Memory B cell (primary cell): ENCODE results near the gene MAP1LC3B2.

ENCODE experiments used
- ATAC-seq: fragments of 150-1000 bp; cut with Tn5 transposase; 2 replicates; pipeline ENCODE4 v1.10.0; 2021; ENCODE audit warnings: low read depth, mild to moderate bottlenecking, moderate library complexity
- DNase-seq, 2 donors: peaks; one replicate each; pipeline ENCODE4 v3.0.0; 2022; ENCODE audit warnings: low spot score in 2 of 2
- H3K27ac Mint-ChIP-seq: one replicate; pipeline ENCODE4 v1.8.0; 2022; ENCODE audit warnings: mild to moderate bottlenecking, moderate library complexity, mixed read lengths
- H3K27me3 Mint-ChIP-seq: one replicate; pipeline ENCODE4 v1.8.0; 2022; ENCODE audit warnings: mixed read lengths
- H3K36me3 Mint-ChIP-seq: one replicate; pipeline ENCODE4 v1.8.0; 2022; ENCODE audit warnings: mild to moderate bottlenecking, mixed read lengths
- H3K4me1 Mint-ChIP-seq: one replicate; pipeline ENCODE4 v1.8.0; 2022; ENCODE audit warnings: mixed read lengths
- H3K4me3 Mint-ChIP-seq: one replicate; pipeline ENCODE4 v1.8.0; 2022; ENCODE audit warnings: mild to moderate bottlenecking, moderate library complexity, mixed read lengths
- H3K9me3 Mint-ChIP-seq: one replicate; pipeline ENCODE4 v1.8.0; 2022; ENCODE audit warnings: mixed read lengths

MAP1LC3B2 gene

DNA sequence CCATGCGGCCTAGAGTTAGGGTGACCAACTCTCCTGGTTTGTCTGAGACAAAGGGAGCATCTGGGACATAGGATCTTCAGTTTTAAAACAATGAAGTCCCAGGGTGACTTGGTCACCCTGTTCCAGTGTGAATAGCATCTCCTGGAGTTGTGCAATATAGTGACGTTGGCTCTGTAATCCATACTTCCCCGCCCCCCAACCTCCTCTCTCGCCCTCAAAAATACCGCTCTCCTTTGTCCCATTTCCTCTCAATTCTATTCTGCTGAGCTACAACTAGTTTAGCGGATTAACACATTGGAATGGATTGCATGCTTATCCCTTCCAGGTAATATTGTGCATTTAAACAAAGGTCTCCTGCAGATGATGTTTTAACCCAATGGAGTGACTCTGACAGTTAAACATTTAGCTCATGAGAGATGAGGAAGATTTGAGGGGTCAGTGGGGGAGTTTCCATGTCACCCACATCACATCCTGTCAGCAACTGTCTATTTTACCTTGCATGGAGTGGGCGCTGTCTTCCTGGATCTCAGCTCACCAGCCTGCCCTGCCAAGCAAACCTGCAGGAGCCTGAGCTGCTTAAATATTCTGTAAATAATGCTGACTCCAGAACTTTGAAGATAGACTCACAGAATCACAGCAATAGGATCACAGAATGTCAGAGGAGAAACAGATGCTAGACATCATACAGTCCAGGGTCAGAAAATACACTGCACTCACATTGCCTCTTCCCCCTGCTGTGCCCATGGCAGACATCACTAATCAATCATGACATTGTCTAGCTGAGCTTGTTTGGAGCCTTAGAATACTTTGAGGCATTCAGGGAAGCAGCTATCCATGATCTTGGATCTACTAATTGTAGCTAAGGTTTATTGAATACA lies 43.0 kb downstream of the MAP1LC3B2 start:
- Mint-ChIP-seq H3K9me3 (no peaks in the 10 kb centered on the region), H3K27me3 (peaks cover 5% of the 10 kb centered on the region), H3K4me3 (no peak overlapping the region), H3K4me1 (peaks cover 6% of the 10 kb centered on the region), H3K27ac (no peak overlapping the region), H3K36me3 (no peaks in the 10 kb centered on the region)
- DNase-seq (no peak), ATAC-seq (no peak)

DNA sequence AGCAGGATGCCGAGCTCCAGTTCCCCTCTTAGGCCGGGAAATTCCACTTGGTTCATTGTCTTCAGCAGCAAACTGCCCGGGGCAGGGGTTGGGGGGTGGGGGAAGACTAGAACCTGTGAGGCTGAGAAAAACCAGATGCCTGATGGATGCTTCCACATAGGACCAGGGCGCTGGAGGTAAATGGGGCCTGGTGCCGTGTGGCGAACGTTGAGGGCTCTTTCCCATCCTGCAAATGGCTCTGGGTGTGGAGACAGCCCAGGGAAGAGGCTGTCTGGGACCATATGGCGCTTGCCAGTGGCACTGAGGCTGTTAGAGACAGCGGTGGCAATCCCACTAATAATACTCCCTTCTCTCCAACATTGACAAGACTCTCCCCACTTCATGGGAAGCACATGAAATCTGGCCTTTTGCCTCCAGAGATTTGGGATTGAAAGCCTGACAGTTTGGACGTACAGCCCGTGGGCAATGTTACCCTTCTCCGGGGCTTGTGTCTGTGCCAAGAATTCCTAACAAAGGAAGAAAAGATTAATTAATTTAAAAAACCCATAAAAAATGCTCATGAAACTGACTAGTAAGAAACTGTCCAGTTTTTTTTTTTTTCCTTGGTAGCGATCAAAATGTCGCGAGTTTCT lies 44.5 kb downstream of the MAP1LC3B2 start:
- Mint-ChIP-seq H3K4me1 (peaks cover 4% of the 10 kb centered on the region), H3K27me3 (peaks cover 5% of the 10 kb centered on the region), H3K27ac (no peak overlapping the region), H3K36me3 (no peaks in the 10 kb centered on the region), H3K9me3 (no peaks in the 10 kb centered on the region), H3K4me3 (no peak overlapping the region)
- ATAC-seq (no peak), DNase-seq (no peak)

DNA sequence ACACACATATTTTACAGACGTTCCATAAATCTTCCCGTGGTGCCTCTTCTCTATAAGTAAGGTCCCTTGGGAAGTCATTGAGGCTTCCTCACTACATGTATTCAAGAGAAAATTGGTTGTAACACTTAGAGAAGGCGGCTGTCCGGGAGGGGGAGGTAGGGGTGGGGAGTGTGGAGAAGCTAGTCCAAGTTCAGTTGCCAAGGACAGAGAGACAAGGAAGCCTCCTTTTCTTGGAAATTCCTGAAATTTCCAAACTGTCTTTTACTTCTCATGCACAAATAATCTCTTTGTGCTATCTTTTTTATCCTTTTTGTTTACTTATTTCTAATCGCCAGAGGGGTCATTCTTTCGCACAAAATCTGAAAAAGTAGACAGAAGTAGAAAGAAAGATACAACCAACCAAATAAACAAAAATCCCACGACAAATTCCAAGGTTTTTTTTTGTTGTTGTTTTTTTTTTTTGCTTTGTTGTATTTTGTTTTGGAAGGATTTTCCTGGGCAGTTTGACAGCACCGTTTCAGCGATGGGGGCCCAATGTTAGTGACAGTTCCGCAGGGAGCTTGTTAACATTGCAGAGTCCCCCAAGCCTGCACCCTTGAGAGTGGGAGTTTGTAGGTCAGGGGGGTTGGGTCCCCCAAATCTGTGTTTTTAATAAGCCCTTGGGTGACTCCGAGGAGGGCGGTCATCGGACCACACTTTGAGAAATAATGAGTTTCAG lies 45.2 kb downstream of the MAP1LC3B2 start:
- Mint-ChIP-seq H3K9me3 (no peaks in the 10 kb centered on the region), H3K27me3 (peaks cover 5% of the 10 kb centered on the region), H3K4me1 (peaks cover 4% of the 10 kb centered on the region), H3K4me3 (no peak overlapping the region), H3K27ac (no peak overlapping the region), H3K36me3 (no peaks in the 10 kb centered on the region)
- ATAC-seq (no peak), DNase-seq (no peak)

DNA sequence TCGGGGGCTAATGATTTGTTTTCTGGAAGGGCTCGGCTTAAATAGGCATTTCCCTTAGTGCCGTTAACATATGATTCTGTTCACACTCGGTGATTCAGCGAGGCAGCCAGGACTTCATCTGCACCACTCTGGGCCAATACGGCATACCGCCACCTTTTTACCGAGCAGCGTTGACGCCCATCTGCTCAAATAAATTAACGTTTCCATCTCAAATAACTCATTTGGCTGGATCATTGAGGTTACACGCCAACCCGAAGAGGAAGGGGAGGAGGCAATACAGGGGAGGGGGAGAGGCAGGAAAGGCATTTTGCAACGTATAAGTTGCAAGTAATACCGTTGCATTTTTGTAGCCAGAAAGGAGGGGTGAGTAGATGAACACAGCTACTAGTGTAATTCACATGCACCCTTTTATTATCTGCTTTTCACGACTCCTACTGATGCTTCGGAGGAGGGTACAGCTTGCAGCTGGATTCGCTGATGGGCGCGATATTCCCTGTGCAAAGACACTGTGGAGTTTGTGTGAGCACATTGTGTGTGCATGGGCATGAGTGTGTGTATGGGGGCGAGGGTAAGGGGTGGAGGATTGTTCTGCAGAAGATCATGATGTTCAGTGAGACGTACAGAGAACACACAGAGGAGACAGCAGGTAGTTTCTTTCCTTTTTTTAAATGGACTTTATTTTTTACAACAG lies 45.9 kb downstream of the MAP1LC3B2 start:
- ATAC-seq (no peak), DNase-seq (no peak)

DNA sequence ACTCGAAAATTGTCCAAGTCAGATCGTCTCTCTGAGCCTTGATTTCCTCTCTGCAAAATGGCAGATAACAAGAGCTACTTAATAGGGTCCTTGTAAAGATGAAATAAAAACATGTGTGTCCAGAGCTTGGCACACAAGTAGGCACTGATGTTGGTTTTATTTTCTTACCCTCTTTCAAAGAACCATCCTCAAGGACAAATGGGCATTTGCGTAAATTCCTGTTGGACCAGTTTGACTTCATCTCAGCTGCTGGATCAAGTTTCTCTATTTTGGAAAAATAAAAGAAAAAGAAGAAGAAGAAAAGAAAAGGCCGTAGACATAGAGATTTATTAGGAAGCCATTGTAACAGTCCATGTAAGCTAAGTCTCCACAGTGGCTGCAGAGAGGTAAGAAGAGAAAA lies 47.2 kb downstream of the MAP1LC3B2 start:
- ATAC-seq (no peak), DNase-seq (no peak)
- Mint-ChIP-seq H3K27me3 (peaks cover 5% of the 10 kb centered on the region), H3K9me3 (no peaks in the 10 kb centered on the region), H3K4me3 (no peak overlapping the region), H3K36me3 (no peaks in the 10 kb centered on the region), H3K4me1 (peaks cover 2% of the 10 kb centered on the region), H3K27ac (no peak overlapping the region)

More for the DNA sequence above, 45.9 kb downstream of the MAP1LC3B2 start:
- peaks cover 2% of the 10 kb centered on the region for H3K4me1 Mint-ChIP-seq
- H3K4me3 Mint-ChIP-seq = no peak overlapping the region
- H3K9me3 Mint-ChIP-seq = no peaks in the 10 kb centered on the region
- peaks cover 5% of the 10 kb centered on the region for H3K27me3 Mint-ChIP-seq
- no peak overlapping the region for H3K27ac Mint-ChIP-seq
- no peaks in the 10 kb centered on the region for H3K36me3 Mint-ChIP-seq

DNA sequence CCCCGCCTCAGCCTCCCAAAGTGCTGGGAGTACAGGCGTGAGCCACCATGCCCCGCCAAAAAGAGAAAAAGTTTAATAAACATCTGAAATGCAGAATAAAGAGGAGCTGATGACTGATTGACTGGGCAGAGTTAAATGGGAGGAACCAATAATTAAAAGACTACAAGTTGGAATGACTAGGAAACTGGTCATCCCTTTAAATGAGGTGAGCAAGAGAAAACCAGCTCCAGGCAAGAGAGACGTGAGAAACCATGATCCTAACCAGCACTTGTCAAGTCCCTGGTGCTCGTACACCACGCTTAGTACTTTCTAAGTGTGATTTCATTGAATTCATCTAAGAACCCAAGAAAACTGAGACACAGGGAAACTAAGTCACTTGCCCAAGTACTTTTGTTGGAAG lies 47.9 kb downstream of the MAP1LC3B2 start:
- Mint-ChIP-seq H3K4me1 (peaks cover 2% of the 10 kb centered on the region), H3K27me3 (peaks cover 5% of the 10 kb centered on the region), H3K36me3 (no peaks in the 10 kb centered on the region), H3K4me3 (no peak overlapping the region), H3K27ac (no peak overlapping the region), H3K9me3 (no peaks in the 10 kb centered on the region)
- no peak for DNase-seq
- ATAC-seq = no peak

DNA sequence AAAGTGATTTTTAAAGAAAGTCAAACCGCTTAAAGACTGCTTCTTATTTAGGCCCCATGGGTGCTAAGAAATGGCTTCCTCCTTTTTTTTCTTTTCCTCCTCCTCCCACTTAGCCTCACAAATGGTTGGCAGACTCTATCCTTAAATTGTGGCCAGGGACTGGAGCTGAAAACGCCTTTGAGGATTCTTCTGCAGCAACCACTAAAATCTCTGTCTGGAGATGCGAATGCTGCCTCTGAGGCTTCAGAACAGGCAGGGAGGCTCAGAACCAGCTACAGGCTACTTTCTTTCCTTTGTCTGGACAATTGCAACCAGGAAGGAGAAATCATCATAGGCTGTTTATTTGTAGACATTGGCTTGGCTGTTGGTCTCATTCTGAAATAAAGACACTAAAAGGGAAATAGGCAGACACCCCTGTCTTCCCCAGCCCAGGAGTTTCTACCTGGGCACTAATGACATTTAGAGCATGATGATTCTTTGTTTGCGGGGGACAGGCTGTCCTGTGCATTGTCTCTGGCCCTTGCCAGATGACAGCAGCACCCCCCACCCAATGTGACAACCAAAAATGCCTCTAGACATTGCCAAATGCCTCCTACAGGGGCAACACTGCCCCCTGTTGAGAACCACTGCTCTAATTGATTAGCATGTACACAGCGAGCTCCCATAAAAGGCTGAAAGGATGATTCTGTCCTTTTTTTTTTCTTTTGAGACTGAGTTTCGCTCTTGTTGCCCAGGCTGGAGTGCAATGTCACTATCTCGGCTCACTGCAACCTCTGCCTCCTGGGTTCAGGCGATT lies 50.3 kb downstream of the MAP1LC3B2 start:
- H3K27ac Mint-ChIP-seq = no peak overlapping the region
- peaks cover 2% of the 10 kb centered on the region for H3K4me1 Mint-ChIP-seq
- DNase-seq = peak in 1 of 2 donors; percentile 10
- ATAC-seq = peak; percentile 49
- H3K27me3 Mint-ChIP-seq = peaks cover 9% of the 10 kb centered on the region
- no peak overlapping the region for H3K4me3 Mint-ChIP-seq
- no peaks in the 10 kb centered on the region for H3K36me3 Mint-ChIP-seq
- no peaks in the 10 kb centered on the region for H3K9me3 Mint-ChIP-seq

DNA sequence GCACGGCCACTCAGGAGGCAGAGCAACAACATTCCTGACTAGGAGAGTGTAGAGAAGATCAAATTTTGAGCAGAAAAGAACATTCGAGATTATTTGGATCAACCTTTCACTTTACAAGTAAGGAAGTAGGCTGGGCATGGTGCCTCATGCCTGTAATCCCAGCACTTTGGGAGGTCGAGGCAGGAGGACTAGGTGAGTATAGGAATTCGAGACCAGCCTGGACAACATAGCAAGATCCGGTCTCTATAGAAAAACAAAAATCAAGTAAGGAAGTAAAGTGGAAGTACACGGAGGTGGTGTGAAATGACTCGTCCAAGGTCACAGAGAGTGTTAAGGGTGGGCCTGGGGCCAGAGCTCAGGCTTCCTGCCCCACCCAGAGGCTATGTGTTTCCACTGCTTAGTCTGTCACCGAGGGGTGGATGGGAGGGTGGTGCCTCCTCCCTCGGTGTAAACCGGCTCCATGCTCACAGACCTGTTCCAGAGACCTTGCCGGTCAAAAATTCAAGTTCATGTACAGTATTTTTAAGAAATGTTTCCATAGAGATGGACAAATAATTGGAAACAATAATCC lies 51.9 kb downstream of the MAP1LC3B2 start:
- Mint-ChIP-seq H3K4me1 (peaks cover 2% of the 10 kb centered on the region), H3K9me3 (no peaks in the 10 kb centered on the region), H3K27ac (no peak overlapping the region), H3K36me3 (no peaks in the 10 kb centered on the region), H3K4me3 (no peak overlapping the region), H3K27me3 (peaks cover 6% of the 10 kb centered on the region)
- ATAC-seq (peak; percentile 38), DNase-seq (no peak)

DNA sequence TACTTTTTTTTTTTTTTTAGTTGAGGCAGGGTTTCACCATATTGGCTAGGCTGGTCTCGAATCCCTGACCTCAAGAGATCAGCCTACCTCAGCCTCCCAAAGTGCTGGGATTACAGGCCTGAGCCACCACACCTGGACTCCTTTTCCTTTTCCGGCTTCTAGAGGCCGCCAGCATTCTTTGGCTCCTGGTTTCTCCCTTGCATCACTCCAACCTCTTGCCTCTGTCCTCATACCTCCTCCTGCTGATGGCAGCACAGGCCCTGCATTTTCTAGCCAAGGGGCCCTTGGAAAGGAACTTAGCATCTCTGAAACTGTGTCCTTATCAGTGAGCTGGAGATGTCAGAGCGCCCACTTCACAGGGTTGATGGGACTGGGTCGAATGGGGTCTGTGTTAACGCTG lies 53.3 kb downstream of the MAP1LC3B2 start:
- Mint-ChIP-seq H3K9me3 (no peaks in the 10 kb centered on the region), H3K36me3 (no peaks in the 10 kb centered on the region), H3K4me3 (no peak overlapping the region), H3K4me1 (peaks cover 2% of the 10 kb centered on the region), H3K27ac (no peak overlapping the region), H3K27me3 (peaks cover 6% of the 10 kb centered on the region)
- ATAC-seq (no peak), DNase-seq (no peak)

DNA sequence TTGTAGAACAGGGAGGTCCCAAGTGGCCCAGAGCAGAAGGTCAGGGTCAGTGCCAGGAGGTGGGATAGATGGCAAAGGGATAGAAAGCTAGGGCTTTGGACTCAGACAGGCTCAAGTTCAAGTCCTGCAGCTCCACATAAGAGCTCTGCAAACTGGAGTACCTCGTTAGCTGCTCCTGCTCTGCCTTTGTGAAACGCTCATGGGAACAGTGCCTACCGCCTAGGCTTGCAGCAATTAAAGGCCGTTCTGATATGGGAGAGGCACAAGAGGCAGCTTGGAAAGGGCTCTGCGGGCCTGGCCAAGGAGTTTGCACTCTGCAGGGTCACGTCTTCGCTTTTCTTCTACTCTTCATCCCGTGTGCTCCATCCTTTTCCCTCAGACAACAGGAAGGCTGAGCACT lies 54.1 kb downstream of the MAP1LC3B2 start:
- no peaks in the 10 kb centered on the region for H3K36me3 Mint-ChIP-seq
- DNase-seq (no peak), ATAC-seq (no peak)
- no peak overlapping the region for H3K27ac Mint-ChIP-seq
- no peak overlapping the region for H3K4me3 Mint-ChIP-seq
- H3K4me1 Mint-ChIP-seq = peaks cover 2% of the 10 kb centered on the region
- H3K9me3 Mint-ChIP-seq = no peaks in the 10 kb centered on the region
- peaks cover 6% of the 10 kb centered on the region for H3K27me3 Mint-ChIP-seq

DNA sequence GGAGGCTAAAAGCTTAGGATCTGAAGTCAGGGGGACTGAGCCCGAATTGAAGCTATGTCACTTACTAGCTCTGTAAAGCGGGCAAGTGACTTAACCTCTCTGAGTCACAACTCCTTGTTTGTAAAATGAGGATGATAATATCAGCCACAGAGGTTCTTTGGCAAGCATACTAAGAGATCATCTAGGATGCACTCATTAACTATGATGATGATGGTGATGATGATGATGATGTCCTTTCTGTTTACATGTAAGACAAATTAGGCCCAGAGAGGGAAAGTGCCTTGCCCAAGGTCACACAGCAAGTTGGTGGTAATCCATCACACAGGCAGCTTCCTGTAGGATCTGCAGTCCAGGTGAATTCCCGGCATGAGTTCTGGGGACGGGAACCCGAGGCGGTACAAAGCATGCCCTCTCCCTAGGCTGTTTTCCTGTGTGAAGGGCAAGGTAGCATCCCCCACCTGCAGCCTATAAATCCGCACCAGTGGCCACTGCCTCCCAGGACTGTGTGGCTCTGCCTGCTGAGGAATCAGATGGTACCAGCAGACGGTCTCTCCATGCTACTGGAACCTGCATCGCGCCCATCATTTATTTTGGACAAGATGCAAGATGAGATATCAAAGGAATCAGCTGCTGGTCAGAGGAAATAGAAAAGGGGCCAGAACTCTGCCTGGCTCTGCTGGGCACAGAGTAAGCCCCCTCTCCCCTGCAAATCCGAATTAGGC lies 55.2 kb downstream of the MAP1LC3B2 start:
- H3K4me1 Mint-ChIP-seq = peaks cover 2% of the 10 kb centered on the region

DNA sequence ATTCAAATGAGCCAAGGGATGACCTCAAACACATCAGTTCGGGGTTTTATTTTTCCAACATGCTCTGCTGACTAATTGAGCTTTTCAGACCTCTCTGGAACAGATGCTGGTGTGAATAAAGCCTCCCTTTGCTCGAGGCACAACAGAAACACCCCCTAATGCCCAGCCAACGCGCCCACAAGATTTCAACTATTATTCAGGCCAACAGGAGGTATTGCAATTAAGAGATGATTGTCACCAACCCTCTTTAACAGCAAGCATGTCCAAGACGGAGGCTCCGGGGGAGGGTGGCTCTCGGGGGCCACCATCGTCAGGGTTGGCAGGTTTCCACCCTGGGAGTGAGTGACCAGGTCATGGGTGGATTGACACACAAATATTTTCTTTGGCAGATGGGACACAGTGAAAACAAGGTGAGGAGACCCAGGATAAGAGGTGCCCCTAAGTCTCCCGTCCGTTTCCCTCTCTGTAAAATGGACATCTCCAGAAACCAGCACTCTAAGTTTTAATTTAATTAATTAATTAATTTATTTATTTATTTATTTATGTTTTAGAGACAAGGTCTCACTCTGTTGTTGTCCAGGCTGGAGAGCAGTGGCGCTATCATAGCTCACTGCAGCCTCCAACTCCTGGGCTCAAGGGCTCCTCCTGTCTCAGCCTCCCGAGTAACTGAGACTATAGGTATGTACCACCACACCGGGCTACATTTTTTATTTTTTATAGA lies 56.1 kb downstream of the MAP1LC3B2 start:
- no peak for ATAC-seq
- peaks cover 13% of the 10 kb centered on the region for H3K27me3 Mint-ChIP-seq
- no peak for DNase-seq
- peaks cover 2% of the 10 kb centered on the region for H3K36me3 Mint-ChIP-seq
- H3K4me1 Mint-ChIP-seq = no peaks in the 10 kb centered on the region
- H3K27ac Mint-ChIP-seq = no peak overlapping the region
- peaks cover 3% of the 10 kb centered on the region for H3K9me3 Mint-ChIP-seq
- H3K4me3 Mint-ChIP-seq = no peak overlapping the region

More for the DNA sequence above, 55.2 kb downstream of the MAP1LC3B2 start:
- Mint-ChIP-seq H3K27me3 (peaks cover 10% of the 10 kb centered on the region), H3K27ac (no peak overlapping the region), H3K36me3 (peaks cover 2% of the 10 kb centered on the region), H3K9me3 (peaks cover 3% of the 10 kb centered on the region), H3K4me3 (no peak overlapping the region)
- no peak for DNase-seq
- no peak for ATAC-seq
